Smooth muscle cell (in vitro differentiated cells): ENCODE measurements around the gene THAP9. TPM values are rescaled to one million over a fixed set of nuclear protein-coding genes. Genes with fewer than 3 reads are reported as not detected.
"Not testable (repeated sequence)": the region's sequence is repeated elsewhere in the genome, so short reads cannot be mapped to it uniquely, and the experiment has no call there.

Experiments used
- DNase-seq: peaks from one replicate; lab custom pipeline; 2025; ENCODE audit not compliant: unreplicated experiment; lab: John Stamatoyannopoulos, UW
- H2AFZ ChIP-seq: fragments of 200-600 bp; sonication (generic); 2 replicates; pipeline ENCODE4 v1.6.0; 2016; ENCODE audit warnings: antibody characterized with exemption, low read depth, mild to moderate bottlenecking
- H3F3A ChIP-seq: fragments of 200-600 bp; sonication (generic); 2 replicates; pipeline ENCODE4 v1.6.0; 2017; ENCODE audit warnings: antibody characterized with exemption, low read depth
- H3K27ac ChIP-seq: fragments of 200-600 bp; sonication (generic); 2 replicates; pipeline ENCODE4 v1.5.1; 2016; ENCODE audit warnings: low read depth, mild to moderate bottlenecking
- H3K27me3 ChIP-seq: fragments of 200-600 bp; sonication (generic); 2 replicates; pipeline ENCODE4 v1.6.1; 2016; ENCODE audit warnings: low read depth, mild to moderate bottlenecking
- H3K36me3 ChIP-seq: fragments of 200-600 bp; sonication (generic); 2 replicates; pipeline ENCODE4 v1.5.1; 2016; ENCODE audit warnings: low read depth
- H3K4me1 ChIP-seq: fragments of 200-600 bp; sonication (generic); 2 replicates; pipeline ENCODE4 v1.5.1; 2016; ENCODE audit warnings: low read depth
- H3K4me2 ChIP-seq: fragments of 200-600 bp; sonication (generic); 2 replicates; pipeline ENCODE4 v1.6.0; 2016; ENCODE audit warnings: mild to moderate bottlenecking
- H3K4me3 ChIP-seq: fragments of 200-600 bp; sonication (generic); 2 replicates; pipeline ENCODE4 v1.5.1; 2016; ENCODE audit warnings: mild to moderate bottlenecking
- H3K79me2 ChIP-seq: fragments of 200-600 bp; sonication (generic); 2 replicates; pipeline ENCODE4 v1.6.0; 2016; ENCODE audit warnings: low read depth, mild to moderate bottlenecking
- H3K9ac ChIP-seq: fragments of 200-600 bp; sonication (generic); 2 replicates; pipeline ENCODE4 v1.6.0; 2016; ENCODE audit warnings: low read depth
- H3K9me3 ChIP-seq: fragments of 200-600 bp; sonication (generic); replicated peaks from 2 replicates; pipeline ENCODE4 v1.5.1; 2016; ENCODE audit warnings: low read depth
- H4K20me1 ChIP-seq: fragments of 200-600 bp; sonication (generic); 2 replicates; pipeline ENCODE4 v1.6.0; 2016; ENCODE audit warnings: low read depth
- CTCF ChIP-seq: fragments of 200-600 bp; sonication (generic); IDR thresholded peaks from 2 replicates; pipeline ENCODE4 v1.5.1; 2017; ENCODE audit warnings: borderline replicate concordance, mild to moderate bottlenecking, antibody characterized with exemption; ENCODE audit not compliant: insufficient read depth, poor library complexity, severe bottlenecking
- WGBS: methylation state at CpG from one replicate; pipeline ENCODE4 v1.1.7; 2016; ENCODE audit warnings: low lambda C conversion rate; 5-methylcytosine and 5-hydroxymethylcytosine counted together
- polyA plus RNA-seq: library from polyadenylated mRNA; unstranded; fragments of >200 nt; fragmentation: Nextera tagmentation; extraction: Ambion mirVana; gene quantifications from 2 replicates; pipeline ENCODE4 v1.2.1, GENCODE V29; 2016
- total RNA-seq: library from RNA; depleted of rRNA; stranded (reverse); fragments of >200 nt; gene quantifications from 2 replicates; pipeline ENCODE4 v1.2.3, GENCODE V29; 2014

THAP9 gene
- total and polyA plus RNA-seq, 2 experiments from 2014 or later: 1.2 to 4.4 TPM

DNA sequence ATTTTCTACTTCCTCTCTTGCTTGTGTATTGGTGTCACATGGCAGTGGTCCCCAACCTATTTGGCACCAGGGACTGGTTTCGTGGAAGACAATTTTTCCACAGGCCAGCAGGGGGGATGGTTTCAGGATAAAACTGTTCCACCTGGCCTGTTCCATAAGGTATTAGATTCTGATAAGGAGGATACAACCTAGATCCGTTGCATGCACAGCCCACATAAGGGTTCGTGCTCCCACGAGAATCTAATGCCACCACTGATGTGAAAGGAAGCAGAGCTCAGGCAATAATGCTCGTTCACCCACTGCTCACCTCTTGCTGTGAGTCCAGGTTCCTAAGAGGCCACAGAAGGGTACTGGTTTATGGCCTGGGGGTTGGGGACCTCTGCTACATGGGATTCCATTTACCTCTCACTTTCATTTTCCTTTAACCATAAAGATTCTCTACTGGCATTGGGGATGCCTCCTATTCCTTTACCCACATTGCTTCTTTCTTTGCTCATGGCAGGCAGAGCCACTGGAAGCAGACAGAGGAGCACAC is 47.7 kb upstream of the THAP9 start:
- Histone ChIP-seq H3K9ac (no peak overlapping the region), H3K4me1 (no peaks in the 10 kb centered on the region), H3K36me3 (peaks cover 84% of the 10 kb centered on the region), H4K20me1 (peaks cover 100% of the 10 kb centered on the region), H3K4me2 (no peak overlapping the region), H3K4me3 (no peak overlapping the region), H3K27ac (peak overlapping the region; percentile 53), H3K27me3 (no peaks in the 10 kb centered on the region), H2AFZ (no peak overlapping the region), H3K79me2 (peaks cover 89% of the 10 kb centered on the region), H3F3A (peaks cover 27% of the 10 kb centered on the region), H3K9me3 (no peaks in the 10 kb centered on the region)
- TF ChIP-seq CTCF: no peak
- WGBS: 77% methylated on average over 5 of the region's 5 CpGs
- DNase-seq: no peak

DNA sequence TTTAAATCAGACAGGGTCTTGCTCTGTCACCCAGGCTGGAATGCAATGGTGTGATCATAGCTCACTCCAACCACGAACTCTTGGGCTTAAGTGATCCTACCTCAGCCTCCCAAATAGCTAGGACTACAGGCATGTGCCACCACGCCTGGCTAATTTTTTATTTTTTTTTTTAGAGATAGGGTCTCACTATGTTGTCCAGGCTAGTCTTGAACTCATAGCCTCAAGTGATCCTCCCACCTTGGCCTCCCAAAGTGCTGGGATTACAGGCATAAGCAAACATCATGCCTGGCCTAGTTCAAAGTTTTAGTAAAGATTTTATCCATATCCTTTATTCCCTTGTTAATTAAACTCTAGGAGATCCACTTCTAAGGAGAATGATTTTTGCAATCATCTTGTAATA is 40.0 kb upstream of the THAP9 start:
- H3K9me3 ChIP-seq, H3K27me3 ChIP-seq, DNase-seq, H3K4me2 ChIP-seq, H3K4me1 ChIP-seq, H3K9ac ChIP-seq, H2AFZ ChIP-seq, H3K4me3 ChIP-seq: not testable (repeated sequence)
- Histone ChIP-seq H3K79me2 (peaks cover 94% of the 10 kb centered on the region), H3K36me3 (peaks cover 62% of the 10 kb centered on the region), H3F3A (peaks cover 16% of the 10 kb centered on the region), H3K27ac (peak overlapping the region; percentile 44), H4K20me1 (peaks cover 100% of the 10 kb centered on the region)
- WGBS: 98% methylated on average over 2 of the region's 2 CpGs

GRCh38 chr4:82861529-82861928 is 39.0 kb upstream of the THAP9 start:
- Histone ChIP-seq H3F3A (peaks cover 20% of the 10 kb centered on the region), H3K4me2 (no peak overlapping the region), H3K9ac (no peak overlapping the region), H3K4me3 (no peak overlapping the region), H4K20me1 (peaks cover 100% of the 10 kb centered on the region), H3K27me3 (no peaks in the 10 kb centered on the region), H3K79me2 (peaks cover 93% of the 10 kb centered on the region), H3K4me1 (no peaks in the 10 kb centered on the region), H3K36me3 (peaks cover 59% of the 10 kb centered on the region), H3K27ac (peak overlapping the region; percentile 44), H3K9me3 (no peaks in the 10 kb centered on the region), H2AFZ (no peak overlapping the region)
- no peak for DNase-seq
- no peak for TF ChIP-seq CTCF

DNA sequence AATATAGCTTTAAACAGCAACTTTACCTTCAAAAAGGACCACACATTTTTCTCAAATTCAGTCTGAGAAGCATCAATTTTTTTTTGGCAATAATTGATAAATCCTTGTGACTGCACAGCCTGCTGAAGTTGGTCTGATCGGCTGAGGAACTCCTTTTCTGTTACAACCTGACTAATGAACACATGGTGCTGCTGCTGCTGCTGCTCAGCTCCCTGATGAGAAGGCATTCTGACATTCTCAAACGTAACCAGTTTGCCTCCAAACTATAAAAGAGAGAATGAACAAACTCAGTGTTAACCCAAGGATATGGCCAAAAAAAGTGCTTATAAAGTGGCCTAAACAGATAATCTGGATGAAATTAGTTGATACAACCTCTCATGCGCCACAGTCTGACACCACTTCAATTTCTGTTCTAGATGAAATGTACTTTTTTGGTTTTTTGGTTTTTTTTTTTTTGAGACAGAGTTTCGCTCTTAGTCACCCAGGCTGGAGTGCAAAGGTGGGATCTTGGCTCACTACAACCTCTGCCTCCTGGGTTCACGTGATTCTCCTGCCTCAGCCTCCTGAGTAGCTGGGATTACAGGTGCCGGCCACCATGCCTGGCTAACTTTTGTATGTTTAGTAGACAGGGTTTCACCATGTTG is 36.1 kb upstream of the THAP9 start:
- H2AFZ ChIP-seq: no peak overlapping the region
- peaks cover 94% of the 10 kb centered on the region for H3K79me2 ChIP-seq
- peaks cover 100% of the 10 kb centered on the region for H4K20me1 ChIP-seq
- no peak for TF ChIP-seq CTCF
- no peak for DNase-seq
- H3K36me3 ChIP-seq: peaks cover 56% of the 10 kb centered on the region
- peaks cover 20% of the 10 kb centered on the region for H3F3A ChIP-seq
- H3K4me2 ChIP-seq: no peak overlapping the region
- H3K27ac ChIP-seq: peak overlapping the region; percentile 86
- no peaks in the 10 kb centered on the region for H3K9me3 ChIP-seq
- H3K27me3 ChIP-seq: no peaks in the 10 kb centered on the region
- H3K9ac ChIP-seq: no peak overlapping the region
- no peak overlapping the region for H3K4me3 ChIP-seq
- WGBS: 95% methylated on average over 6 of the region's 6 CpGs
- H3K4me1 ChIP-seq: no peaks in the 10 kb centered on the region
